HEK293T (cell line): ENCODE data around the gene IL2RG.

Experiments
- CTCF ChIA-PET: fragments of 350-600 bp; formaldehyde crosslinking; extraction: SDS; loops from one replicate; lab custom pipeline; 2021; ENCODE audit warnings: antibody characterized with exemption, inconsistent platforms; lab: Yijun Ruan, JAX
- POLR2A ChIA-PET: fragments of 350-600 bp; formaldehyde crosslinking; extraction: SDS; loops from one replicate; lab custom pipeline; 2020; ENCODE audit warnings: antibody characterized with exemption, inconsistent platforms; lab: Yijun Ruan, JAX
- DNase-seq: peaks from one replicate; pipeline ENCODE4 v3.0.0; 2012; ENCODE audit warnings: mixed read lengths; ENCODE audit errors: extremely low spot score
- ARNT ChIP-seq: fragments of 450-650 bp; IDR thresholded peaks from 2 replicates; pipeline ENCODE4 v1.6.1; 2017; ENCODE audit warnings: mild to moderate bottlenecking
- BHLHE40 ChIP-seq: fragments of 450-650 bp; IDR thresholded peaks from 2 replicates; pipeline ENCODE4 v1.6.1; 2016; ENCODE audit warnings: mild to moderate bottlenecking, moderate library complexity, borderline replicate concordance
- CTBP1 ChIP-seq: fragments of 450-650 bp; IDR thresholded peaks from 2 replicates; pipeline ENCODE4 v1.6.1; 2016; ENCODE audit warnings: borderline replicate concordance
- ELF4 ChIP-seq: fragments of 450-650 bp; IDR thresholded peaks from 2 replicates; pipeline ENCODE4 v1.6.1; 2017; ENCODE audit warnings: antibody characterized with exemption
- FOXA1 ChIP-seq: fragments of 450-650 bp; IDR thresholded peaks from 2 replicates; pipeline ENCODE4 v1.6.1; 2016; ENCODE audit warnings: mild to moderate bottlenecking
- FOXK2 ChIP-seq: fragments of 450-650 bp; IDR thresholded peaks from 2 replicates; pipeline ENCODE4 v1.6.1; 2016; ENCODE audit warnings: mild to moderate bottlenecking
- FOXM1 ChIP-seq: fragments of 450-650 bp; IDR thresholded peaks from 2 replicates; pipeline ENCODE4 v1.6.1; 2017; ENCODE audit warnings: mild to moderate bottlenecking, borderline replicate concordance
- HDGF ChIP-seq: fragments of 450-650 bp; IDR thresholded peaks from 2 replicates; pipeline ENCODE4 v1.6.1; 2017; ENCODE audit warnings: antibody characterized with exemption, borderline replicate concordance
- L3MBTL2 ChIP-seq: fragments of 450-650 bp; conservative IDR thresholded peaks from 2 replicates; pipeline ENCODE4 v1.6.1; 2016; ENCODE audit warnings: mild to moderate bottlenecking
- LEF1 ChIP-seq: fragments of 450-650 bp; IDR thresholded peaks from 2 replicates; pipeline ENCODE4 v1.6.1; 2017; ENCODE audit warnings: mild to moderate bottlenecking, borderline replicate concordance
- NFRKB ChIP-seq: fragments of 450-650 bp; IDR thresholded peaks from 2 replicates; pipeline ENCODE4 v1.6.1; 2016; ENCODE audit warnings: mild to moderate bottlenecking, moderate library complexity
- SP1 ChIP-seq: fragments of 450-650 bp; IDR thresholded peaks from 2 replicates; pipeline ENCODE4 v1.6.1; 2017
- SUZ12 ChIP-seq: fragments of 450-650 bp; IDR thresholded peaks from 2 replicates; pipeline ENCODE4 v1.6.1; 2016; ENCODE audit warnings: mild to moderate bottlenecking
- TARDBP ChIP-seq: fragments of 450-650 bp; IDR thresholded peaks from 2 replicates; pipeline ENCODE4 v1.6.1; 2016
- ZNF384 ChIP-seq: fragments of 450-650 bp; IDR thresholded peaks from 2 replicates; pipeline ENCODE4 v1.6.1; 2016
- TF ChIP-seq, protein P1 (sequence below): fragments of 450-650 bp; IDR thresholded peaks from 2 replicates; pipeline ENCODE4 v1.6.1; 2016

IL2RG gene

DNA sequence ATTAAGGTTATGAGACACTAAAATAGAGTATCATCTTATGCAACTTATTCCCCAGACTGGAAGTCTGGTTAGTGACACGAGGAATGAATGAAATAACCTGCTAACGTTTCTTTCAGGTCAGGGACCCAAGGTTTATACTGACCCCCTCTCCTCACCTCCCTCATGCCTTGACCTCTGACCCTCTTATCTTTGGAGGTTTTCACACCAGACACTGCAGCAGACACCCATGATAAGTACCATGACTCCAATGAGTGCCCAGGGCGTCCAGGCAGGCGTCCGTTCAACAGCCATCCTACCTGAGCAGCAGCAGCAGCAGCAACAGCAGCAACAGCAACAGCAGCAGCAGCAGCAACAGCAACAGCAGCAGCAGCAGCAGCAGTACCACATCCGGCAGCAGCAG lies 29.1 kb upstream of the IL2RG start:
- TF ChIP-seq LEF1 (no peak), HDGF (no peak), SP1 (no peak), FOXK2 (no peak), BHLHE40 (no peak), SUZ12 (no peak), L3MBTL2 (no peak), CTBP1 (no peak), TARDBP (no peak), FOXA1 (no peak), FOXM1 (no peak), ARNT (no peak), ZNF384 (no peak), NFRKB (no peak), ELF4 (no peak)
- TF ChIP-seq, protein P1, sequence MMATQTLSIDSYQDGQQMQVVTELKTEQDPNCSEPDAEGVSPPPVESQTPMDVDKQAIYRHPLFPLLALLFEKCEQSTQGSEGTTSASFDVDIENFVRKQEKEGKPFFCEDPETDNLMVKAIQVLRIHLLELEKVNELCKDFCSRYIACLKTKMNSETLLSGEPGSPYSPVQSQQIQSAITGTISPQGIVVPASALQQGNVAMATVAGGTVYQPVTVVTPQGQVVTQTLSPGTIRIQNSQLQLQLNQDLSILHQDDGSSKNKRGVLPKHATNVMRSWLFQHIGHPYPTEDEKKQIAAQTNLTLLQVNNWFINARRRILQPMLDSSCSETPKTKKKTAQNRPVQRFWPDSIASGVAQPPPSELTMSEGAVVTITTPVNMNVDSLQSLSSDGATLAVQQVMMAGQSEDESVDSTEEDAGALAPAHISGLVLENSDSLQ = no peak
- CTCF ChIA-PET = no interaction called here
- POLR2A ChIA-PET = no interaction called here
- no peak for DNase-seq

DNA sequence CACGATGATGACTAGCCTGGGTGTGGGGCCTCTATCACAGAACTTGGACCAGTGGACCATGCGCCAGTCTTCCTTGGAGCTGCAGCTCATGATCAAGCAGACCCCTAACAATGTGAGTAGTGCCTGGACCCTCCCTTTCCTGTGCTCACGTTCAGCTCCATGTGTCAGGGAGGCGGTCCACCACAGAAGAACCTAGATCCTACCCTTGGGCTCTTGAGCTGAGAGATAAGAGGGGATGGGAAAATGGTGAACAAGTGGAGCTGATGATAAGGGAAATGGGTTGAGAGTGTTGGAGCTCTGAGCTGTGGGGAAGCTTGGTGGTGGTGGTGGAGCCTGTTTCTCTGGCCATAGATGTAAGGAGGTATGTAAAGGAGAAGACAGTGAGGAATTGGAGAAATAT lies 20.1 kb upstream of the IL2RG start:
- ChIA-PET CTCF (no interaction called here), POLR2A (interaction anchor here (0.9 kb wide), 1 partner anchor 13 kb away, joined by 3 read pairs; the partner anchor contains the start of gene MED12)
- TF ChIP-seq ELF4 = no peak
- TF ChIP-seq ZNF384 = no peak
- no peak for TF ChIP-seq ARNT
- TF ChIP-seq, protein P1 = no peak
- no peak for TF ChIP-seq FOXA1
- TF ChIP-seq TARDBP = no peak
- no peak for TF ChIP-seq CTBP1
- no peak for TF ChIP-seq SP1
- no peak for TF ChIP-seq LEF1
- no peak for TF ChIP-seq L3MBTL2
- TF ChIP-seq BHLHE40 = no peak
- no peak for TF ChIP-seq NFRKB
- no peak for TF ChIP-seq SUZ12
- no peak for TF ChIP-seq FOXM1
- no peak for DNase-seq

DNA sequence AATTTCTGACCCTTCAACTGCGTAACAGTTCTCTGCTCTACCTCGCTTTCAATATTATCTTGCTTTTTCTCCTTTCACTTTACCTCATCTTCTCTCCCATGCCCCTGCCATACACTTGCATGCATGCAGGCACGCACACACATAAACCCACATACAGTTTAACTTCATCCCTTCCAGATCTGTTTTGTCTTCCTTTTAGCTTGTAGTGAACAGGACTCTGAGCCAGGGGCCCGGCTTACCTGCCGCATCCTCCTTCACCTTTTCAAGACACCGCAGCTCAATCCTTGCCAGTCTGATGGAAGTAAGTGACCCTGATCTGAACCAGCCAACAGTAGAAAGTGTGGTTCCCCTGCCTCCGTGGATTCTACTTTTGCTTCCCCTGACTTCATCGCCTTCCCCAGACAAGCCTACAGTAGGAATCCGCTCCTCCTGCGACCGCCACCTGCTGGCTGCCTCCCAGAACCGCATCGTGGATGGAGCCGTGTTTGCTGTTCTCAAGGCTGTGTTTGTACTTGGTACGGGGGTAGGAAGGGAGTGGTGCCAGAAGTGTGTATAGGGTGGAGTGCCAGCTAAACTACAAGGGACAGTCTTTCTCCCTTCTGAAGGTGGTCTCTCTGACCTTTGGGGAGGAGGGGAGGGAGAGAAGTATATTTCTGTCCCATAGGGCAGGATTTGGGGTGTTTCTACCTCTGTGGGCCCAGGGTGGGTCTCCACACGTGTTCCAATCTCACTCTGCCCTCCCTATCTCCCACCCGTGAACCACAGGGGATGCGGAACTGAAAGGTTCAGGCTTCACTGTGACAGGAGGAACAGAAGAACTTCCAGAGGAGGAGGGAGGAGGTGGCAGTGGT lies 17.8 kb upstream of the IL2RG start:
- TF ChIP-seq SUZ12 (no peak), LEF1 (no peak), TARDBP (no peak), NFRKB (no peak), HDGF (no peak), FOXA1 (no peak), ZNF384 (no peak)
- peak; percentile 83 for DNase-seq
- ChIA-PET POLR2A (interaction anchor here (1.0 to 1.6 kb wide), 2 partner anchors 11 to 53 kb away, joined by 3 to 9 read pairs; partner anchors contain the start of gene MED12), CTCF (interaction anchor here (0.9 to 2.4 kb wide), 4 partner anchors 11 to 159 kb away, joined by 3 to 11 read pairs (median 4); partner anchors contain the start of gene MED12)

DNA sequence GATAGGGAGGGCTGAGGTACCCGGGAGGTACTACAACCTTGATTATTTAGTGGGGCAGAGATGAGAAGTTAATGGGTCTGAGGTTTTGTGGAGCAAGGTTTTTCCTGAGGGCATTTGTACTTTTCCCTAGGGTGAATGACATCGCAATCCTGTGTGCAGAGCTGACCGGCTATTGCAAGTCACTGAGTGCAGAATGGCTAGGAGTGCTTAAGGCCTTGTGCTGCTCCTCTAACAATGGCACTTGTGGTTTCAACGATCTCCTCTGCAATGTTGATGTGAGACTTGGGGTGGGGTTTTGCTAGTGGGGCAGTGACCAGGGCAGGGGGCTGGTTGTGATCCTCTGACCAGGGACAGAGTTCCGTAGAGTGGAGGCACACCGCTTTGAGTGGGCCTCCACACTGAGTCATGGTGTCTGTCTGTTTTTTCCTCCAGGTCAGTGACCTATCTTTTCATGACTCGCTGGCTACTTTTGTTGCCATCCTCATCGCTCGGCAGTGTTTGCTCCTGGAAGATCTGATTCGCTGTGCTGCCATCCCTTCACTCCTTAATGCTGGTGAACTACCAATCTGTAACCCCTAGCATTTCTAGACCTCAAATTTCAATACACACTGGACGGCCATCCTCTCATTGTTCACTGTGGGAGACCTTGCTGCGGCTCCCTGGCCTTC lies 16.9 kb upstream of the IL2RG start:
- DNase-seq = no peak
- ChIA-PET CTCF (interaction anchor here (0.5 to 2.4 kb wide), 4 partner anchors 10 to 130 kb away, joined by 3 to 11 read pairs (median 4); partner anchors contain the start of gene MED12), POLR2A (interaction anchor here (1.0 to 1.6 kb wide), 3 partner anchors 10 to 54 kb away, joined by 3 to 9 read pairs (median 7); partner anchors contain the start of gene MED12)
- no peak for TF ChIP-seq TARDBP
- no peak for TF ChIP-seq ARNT
- TF ChIP-seq SUZ12 = no peak
- no peak for TF ChIP-seq ZNF384
- TF ChIP-seq, protein P1 = no peak
- TF ChIP-seq BHLHE40 = no peak
- no peak for TF ChIP-seq FOXK2
- TF ChIP-seq SP1 = no peak
- TF ChIP-seq FOXM1 = no peak
- no peak for TF ChIP-seq LEF1
- no peak for TF ChIP-seq ELF4
- no peak for TF ChIP-seq CTBP1

DNA sequence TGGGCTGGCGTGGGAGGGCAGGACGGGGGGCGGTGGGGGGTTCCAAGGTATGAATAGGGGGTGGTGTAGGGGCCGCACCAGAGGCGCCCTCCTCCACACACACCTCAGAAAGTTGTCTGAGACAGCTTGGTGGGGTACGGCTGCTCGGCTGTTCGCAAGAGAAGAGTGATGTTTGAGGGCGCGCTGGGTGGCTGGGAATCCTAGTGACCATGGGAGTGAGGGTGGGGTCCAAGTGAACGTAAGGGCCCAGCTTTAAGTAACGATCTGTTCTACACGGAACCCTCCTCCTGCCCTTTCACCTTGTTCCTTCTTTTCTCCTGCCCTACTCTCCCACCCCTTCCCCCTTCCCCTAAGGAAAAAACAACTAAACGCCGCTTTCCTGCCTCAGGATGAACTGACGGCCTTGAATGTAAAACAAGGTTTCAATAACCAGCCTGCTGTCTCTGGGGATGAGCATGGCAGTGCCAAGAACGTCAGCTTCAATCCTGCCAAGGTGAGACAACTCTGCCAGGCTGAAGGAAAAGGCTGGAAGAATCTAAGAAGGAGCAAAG lies 7.7 kb upstream of the IL2RG start:
- POLR2A ChIA-PET = interaction anchor here (0.8 to 1.9 kb wide), 8 partner anchors 10 to 63 kb away, joined by 3 to 24 read pairs (median 8); partner anchors contain the start of gene SNX12
- CTCF ChIA-PET = interaction anchor here (0.6 to 2.8 kb wide), 3 partner anchors 11 to 152 kb away, joined by 3 to 11 read pairs (median 3); no protein-coding TSS in a partner anchor
- no peak for TF ChIP-seq FOXM1
- no peak for TF ChIP-seq LEF1
- TF ChIP-seq L3MBTL2 = no peak
- TF ChIP-seq SP1 = no peak
- no peak for TF ChIP-seq FOXA1
- no peak for TF ChIP-seq ELF4
- no peak for TF ChIP-seq BHLHE40
- no peak for TF ChIP-seq TARDBP
- no peak for TF ChIP-seq HDGF
- no peak for TF ChIP-seq CTBP1
- TF ChIP-seq, protein P1 = no peak
- TF ChIP-seq ZNF384 = no peak
- no peak for TF ChIP-seq NFRKB
- no peak for DNase-seq
